ENCODE measurements around the gene FAM9C. TPM values are rescaled to one million over a fixed set of nuclear protein-coding genes. Genes with fewer than 3 reads are reported as not detected.

Gene FAM9C
- total and polyA plus RNA-seq, 2 donors (not counting 3 experiments of a cell fraction or from before 2014, with no cell fraction given), result not detected

GRCh38 chrX:13014111-13015096 lies 30.0 kb downstream of the FAM9C start:
- CTCF ChIA-PET, result interaction anchor here (1.3 kb wide), 2 partner anchors 13 to 474 kb away, joined by 3 read pairs; no protein-coding TSS in a partner anchor
- POLR2A ChIA-PET, result no interaction called here
- H3K27me3 ChIP-seq (ENCODE audit: control insufficient read depth in 2 of 2, insufficient read depth in 2 of 2, low read length in 2 of 2), result no peaks in the 10 kb centered on the region

More at GRCh38 chrX:13014111-13015096, 30.0 kb downstream of the FAM9C start:
- H3K27ac ChIP-seq (ENCODE audit: insufficient read depth, low read depth, low read length), result no peak overlapping the region
- H3K4me3 ChIP-seq (replicated peaks in 1 of 3; ENCODE audit: insufficient read depth in 1 of 3, low read depth in 1 of 3, low read length in 3 of 3), result no peak overlapping the region
- no peak overlapping the region for H3K9ac ChIP-seq (replicated peaks; ENCODE audit: extremely low read depth, insufficient read depth, low read length)
- intact Hi-C loops (cut with micrococcal nuclease), result no loop called here
- FAIRE-seq (peak; percentile 24), DNase-seq (ENCODE audit: low read depth, low spot score) (no peak)
- peaks cover 3% of the 10 kb centered on the region for H3K4me1 ChIP-seq (ENCODE audit: control insufficient read depth, extremely low read depth, insufficient read depth, low read length)
- no peaks in the 10 kb centered on the region for H4K20me1 ChIP-seq (replicated peaks; ENCODE audit: control insufficient read depth, extremely low read depth, insufficient read depth, low read length)
- BruUV-seq (replicated peaks), result no TSS peak
- no peaks in the 10 kb centered on the region for H3K79me2 ChIP-seq (ENCODE audit: control insufficient read depth, insufficient read depth, low read length)
- no peaks in the 10 kb centered on the region for H3K9me3 ChIP-seq (replicated peaks; ENCODE audit: control insufficient read depth, insufficient read depth, low read length)
- no peaks in the 10 kb centered on the region for H3K36me3 ChIP-seq (ENCODE audit: control insufficient read depth in 2 of 2, extremely low read depth in 1 of 2, insufficient read depth in 2 of 2, low read length in 2 of 2)
- TF ChIP-seq JUN (IDR thresholded peaks at IDR 0.05; ENCODE audit: borderline replicate concordance, insufficient read depth, insufficient read length, low read depth) (no peak), CTCF (IDR thresholded peaks at IDR 0.05; ENCODE audit: extremely low read depth in 1 of 2, insufficient read depth in 1 of 2, low read depth in 1 of 2, low read length in 2 of 2) (no peak), FOS (IDR thresholded peaks at IDR 0.05; ENCODE audit: borderline replicate concordance, insufficient read depth, low read length) (no peak)
- no peaks in the 10 kb centered on the region for H3K9me1 ChIP-seq (replicated peaks; ENCODE audit: control insufficient read depth, extremely low read depth, insufficient read depth, low read length)
- dilution Hi-C loops (cut with MboI; ENCODE audit: extremely low pct_ligation_motif_present, low sequenced_read_pairs), result no loop called here
- H2AFZ ChIP-seq (ENCODE audit: low read depth, low read length), result no peak overlapping the region
- no peak overlapping the region for H3K4me2 ChIP-seq (ENCODE audit: insufficient read depth, low read length)

Data from endothelial cell of umbilical vein (primary cell).